Stimulated activated CD8-positive, alpha-beta memory T cell treated with anti-CD3 and anti-CD28 coated beads, Interleukin-4, amount 100 ng/mL, for 1 hour (primary cell): Measurements from ENCODE around the gene CAMKK2.
"Not testable (repeated sequence)": the region's sequence is repeated elsewhere in the genome, so short reads cannot be mapped to it uniquely, and the experiment has no call there.

Source experiments
- DNase-seq, 2 donors: peaks; one replicate each; pipeline ENCODE4 v3.0.0-alpha.2; 2020; ENCODE audit warnings: low read depth in 2 of 2, low spot score in 1 of 2

CAMKK2 gene

GRCh38 chr12:121226399-121226798, 70.1 kb downstream of the CAMKK2 start:
- no peak for DNase-seq

GRCh38 chr12:121224591-121224990, 71.9 kb downstream of the CAMKK2 start:
- no peak for DNase-seq

DNA sequence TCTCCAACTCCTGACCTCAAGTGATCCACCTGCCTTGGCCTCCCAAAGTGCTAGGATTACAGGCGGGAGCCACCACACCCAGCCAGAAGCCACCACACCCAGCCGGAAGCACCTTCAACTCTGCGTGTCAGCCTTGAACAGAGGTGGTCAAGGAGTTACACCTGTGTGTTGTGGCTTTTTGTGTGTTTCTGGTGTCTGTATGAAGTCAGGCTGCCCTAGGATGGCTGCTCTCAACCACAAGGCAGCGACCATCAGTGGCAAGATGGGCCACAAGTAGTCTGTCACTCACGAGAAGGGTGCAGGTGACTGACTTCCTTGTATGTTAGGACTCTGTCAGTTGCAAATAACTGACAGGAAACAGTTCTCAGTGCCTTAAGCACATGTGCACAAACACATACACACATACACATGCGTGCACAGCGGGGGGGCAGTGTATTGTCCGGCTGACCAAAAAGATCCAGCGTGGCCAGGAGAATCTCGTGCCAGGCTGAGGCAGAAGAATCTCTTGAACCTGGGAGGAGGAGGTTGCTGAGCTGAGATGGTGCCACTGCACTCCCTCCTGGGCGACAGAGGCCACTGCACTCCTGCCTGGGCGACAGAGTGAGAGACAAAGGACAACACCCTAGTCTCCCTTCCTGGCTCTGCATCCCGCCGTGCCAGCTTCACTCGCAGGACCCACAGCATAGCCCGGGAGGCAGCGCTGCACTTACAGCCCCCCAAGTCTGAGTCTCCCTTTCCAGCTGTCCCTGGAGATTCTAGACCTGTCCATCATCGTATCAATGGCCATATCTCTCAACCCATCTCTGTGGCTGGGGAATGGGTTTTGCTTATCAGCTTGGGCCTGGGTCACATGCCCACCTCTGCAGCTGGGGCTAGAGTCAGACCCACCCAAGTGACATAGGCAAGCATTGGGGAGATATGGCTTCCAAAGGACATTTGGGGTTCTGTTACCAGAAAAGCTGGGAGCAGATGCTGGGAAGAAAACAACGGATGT, 72.9 kb downstream of the CAMKK2 start:
- DNase-seq, result no peak

DNA sequence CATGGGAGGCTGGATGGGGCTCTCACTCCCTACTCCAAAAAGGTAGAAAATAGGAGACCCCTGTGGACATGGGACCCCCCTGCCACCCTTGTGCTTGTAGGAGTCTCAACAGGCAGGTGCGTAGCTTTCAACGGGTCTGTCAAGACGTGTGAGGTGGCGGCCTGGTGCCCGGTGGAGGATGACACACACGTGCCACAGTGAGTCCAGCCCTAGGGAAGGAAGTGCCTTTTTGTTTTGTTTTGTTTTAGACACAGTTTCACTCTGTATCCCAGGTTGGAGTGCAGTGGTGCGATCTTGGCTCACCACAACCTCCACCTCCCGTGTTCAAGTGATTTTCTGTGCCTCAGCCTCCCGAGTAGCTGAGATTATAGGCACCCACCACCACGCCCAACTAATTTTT, 73.7 kb downstream of the CAMKK2 start:
- DNase-seq, result no peak

- no peak for DNase-seq
Measured at GRCh38 chr12:121219353-121219986, 77.0 kb downstream of the CAMKK2 start.

- no peak for DNase-seq
Measured at GRCh38 chr12:121218588-121219352, 77.7 kb downstream of the CAMKK2 start.

GRCh38 chr12:121217761-121218160, 78.7 kb downstream of the CAMKK2 start:
- no peak for DNase-seq

- DNase-seq, result no peak
Measured at GRCh38 chr12:121217063-121217462, 79.4 kb downstream of the CAMKK2 start.

DNA sequence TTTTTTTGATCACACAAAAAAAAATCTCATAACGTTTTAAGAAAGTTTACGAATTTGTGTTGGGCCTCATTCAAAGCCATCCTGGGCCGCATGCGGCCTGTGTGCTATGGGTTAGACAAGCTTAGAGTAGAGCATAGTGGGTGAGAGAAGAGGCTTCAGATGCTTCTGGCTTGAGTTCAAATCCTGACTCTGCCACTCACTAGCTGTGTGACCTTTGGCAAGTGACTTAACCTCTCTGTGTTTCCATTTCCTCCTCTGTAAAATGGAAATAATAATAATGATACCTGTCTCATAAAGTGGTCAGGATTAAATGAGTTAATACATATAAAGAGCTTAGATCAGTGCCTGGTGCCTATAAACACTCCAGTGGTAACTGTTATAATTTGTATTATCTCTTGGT, 80.4 kb downstream of the CAMKK2 start:
- DNase-seq, result no peak

DNA sequence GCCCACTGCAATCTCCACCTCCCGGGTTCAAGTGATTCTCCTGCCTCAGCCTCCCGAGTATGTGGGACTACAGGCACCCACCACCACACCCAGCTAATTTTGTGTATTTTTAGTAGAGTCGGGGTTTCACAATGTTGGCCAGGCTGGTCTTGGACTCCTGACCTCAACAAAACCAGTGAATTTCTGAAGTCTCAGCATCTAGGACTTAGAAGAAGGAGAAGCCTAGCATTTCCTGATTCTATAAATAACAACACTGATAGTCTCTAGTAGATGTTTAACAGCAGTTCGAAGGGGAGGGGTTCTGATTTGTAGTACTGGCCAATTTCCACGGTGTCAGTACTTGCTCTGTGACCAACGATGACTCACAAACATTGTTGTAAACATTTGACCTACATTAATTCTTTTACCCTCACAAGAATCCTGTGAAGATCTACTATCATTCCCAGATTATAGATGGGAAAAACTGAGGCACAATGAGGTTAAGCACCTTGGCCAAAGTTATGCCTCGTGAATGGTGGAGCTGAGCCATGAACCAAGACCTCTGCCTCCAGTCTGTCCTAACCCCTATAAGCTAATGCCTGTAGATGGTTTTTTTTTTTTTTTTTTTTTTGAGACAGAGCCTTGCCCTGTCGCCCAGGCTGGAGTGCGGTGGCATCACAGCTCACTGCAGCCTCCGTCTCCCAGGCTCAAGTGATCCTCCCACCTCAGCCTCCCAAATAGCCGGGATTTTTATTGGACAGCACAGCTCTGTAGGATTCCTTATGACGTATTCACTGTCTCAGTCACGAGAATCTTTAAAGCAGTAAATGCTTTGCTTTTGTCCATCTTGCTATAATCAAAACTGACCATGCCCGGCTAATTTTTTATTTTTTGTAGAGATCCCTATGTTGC, 81.4 kb downstream of the CAMKK2 start:
- DNase-seq, result no peak

- DNase-seq, result no peak
Measured at GRCh38 chr12:121214166-121214777, 82.2 kb downstream of the CAMKK2 start.

- DNase-seq, result no peak
Measured at GRCh38 chr12:121212875-121213274, 83.6 kb downstream of the CAMKK2 start.

GRCh38 chr12:121209624-121210572, 86.6 kb downstream of the CAMKK2 start, which contains the start of gene P2RX4:
Gene P2RX4, plus strand, starts transcription at chr12:121210129. Its CDS starts 36 bp downstream, at chr12:121210165.
- peak; percentile 54 to 68 for DNase-seq

DNA sequence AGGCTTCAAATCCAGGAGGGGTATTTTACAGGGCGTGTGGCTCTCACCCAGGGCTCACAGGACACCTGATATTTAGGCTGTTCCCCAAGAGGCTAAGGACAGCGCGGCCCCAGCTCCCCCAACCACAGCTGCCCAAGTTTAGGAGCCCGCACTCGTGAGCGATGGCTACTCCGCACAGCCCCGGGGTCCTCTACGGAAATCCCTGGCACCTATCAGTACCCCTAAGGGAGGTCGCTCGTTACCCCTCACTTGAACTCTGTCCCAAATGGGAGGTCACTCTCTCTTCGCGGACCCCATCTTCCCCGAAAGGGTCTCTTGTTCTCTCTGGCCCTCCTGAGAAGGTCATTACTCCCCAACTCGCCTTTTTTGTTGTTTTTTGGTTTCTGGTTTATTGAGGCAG, 87.3 kb downstream of the CAMKK2 start:
- no peak for DNase-seq

DNA sequence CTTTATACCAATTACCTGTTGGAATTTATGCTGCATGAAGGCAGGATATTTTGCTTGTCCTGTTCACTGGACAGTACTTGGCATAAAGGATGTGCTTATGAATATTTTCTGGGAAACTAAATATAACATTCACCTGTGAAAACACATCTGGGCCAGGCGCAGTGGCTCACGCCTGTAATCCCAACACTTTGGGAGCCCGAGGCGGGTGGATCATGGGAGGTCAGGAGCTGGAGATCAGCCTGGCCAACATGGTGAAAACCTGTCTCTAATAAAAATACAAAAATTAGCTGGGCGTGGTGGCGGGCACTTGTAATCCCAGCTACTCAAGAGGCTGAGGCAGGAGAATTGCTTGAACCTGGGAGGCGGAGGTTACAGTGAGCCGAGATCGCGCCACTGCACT, 87.9 kb downstream of the CAMKK2 start:
- DNase-seq, result not testable (repeated sequence)

DNA sequence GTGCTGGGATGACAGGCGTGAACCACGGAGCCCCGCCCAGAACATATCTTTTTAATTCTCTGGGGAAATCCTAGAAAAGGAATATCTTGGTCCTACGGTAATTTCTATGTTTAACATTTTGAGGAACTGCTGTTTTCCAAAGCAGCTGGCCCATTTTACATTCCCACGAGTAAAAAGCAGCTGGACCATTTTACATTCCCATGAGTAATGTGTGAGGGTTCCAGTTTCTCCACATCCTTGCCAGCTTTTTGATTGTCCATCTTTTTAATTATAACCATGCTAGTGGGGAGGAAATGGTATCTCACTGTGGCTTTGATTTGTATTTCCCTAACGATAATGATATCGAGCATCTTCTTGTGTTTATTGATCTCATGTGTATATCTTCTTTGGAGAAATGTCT, 91.0 kb downstream of the CAMKK2 start:
- no peak for DNase-seq

DNA sequence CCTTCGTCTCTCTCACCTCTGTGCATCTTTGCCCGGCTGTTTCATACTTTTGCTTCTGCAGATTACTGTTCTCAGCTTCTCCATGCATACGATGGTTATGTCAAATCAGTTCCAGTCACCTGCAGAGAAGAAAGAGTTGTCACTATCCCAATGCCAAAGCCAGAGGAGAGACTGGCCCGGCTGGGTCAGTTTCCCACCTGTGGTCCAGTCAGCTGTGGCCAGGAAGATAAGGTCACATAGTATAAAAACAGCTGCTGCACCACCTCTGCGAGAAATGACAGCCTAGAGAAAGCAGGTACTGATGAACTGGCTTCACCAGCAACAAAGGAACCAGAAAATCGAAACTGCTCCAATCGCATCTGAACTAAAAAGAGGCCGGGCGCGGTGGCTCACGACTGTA, 93.0 kb downstream of the CAMKK2 start:
- DNase-seq, result no peak

- no peak for DNase-seq
Measured at GRCh38 chr12:121202407-121203355, 93.8 kb downstream of the CAMKK2 start.
